ELF-1 (cell line): ENCODE data around the gene BRD7.

ENCODE experiments used
- DNase-seq: peaks from one replicate; pipeline ENCODE4 v3.0.0-alpha.2; 2016; ENCODE audit warnings: low read depth, low spot score

BRD7 gene

DNA sequence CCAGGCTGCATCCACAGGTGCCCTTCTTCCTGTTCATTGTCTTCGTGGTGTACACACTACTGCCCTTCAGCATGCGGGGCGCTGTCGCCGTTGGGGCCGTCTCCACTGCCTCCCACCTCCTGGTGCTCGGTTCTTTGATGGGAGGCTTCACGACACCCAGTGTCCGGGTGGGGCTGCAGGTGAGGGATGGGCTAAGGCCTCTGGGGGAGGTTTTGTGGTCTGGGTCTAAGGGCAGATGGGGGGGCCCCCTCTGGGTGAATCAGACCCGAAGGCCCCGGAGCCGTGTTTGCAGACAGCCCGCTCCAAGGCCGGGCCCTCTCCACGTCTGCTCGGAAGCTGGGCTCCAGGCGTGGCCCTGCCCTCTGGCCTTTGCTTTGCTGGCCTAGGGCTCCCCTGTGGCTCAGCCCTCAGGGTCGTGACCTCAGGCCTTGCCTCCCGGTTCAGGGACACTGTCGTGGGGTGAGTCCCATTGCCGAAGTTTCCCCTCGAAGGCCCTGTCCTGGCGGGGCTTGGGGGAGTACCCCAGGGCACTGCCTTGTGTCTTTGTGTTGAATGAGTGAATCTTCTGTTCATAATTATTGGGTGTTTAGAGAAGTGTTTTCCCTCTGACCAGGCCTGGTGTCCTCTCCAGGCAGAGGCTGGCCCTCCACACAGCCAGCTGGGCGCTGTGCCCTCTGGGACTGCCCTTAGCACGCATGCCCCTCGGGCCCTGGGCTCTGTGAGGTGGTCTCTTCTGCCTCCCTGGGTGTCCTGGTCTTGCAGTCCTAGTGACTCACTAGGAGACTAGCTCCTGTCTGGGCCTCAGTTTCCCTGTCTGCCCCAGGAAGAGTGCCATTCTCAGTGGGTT is 76.8 kb downstream of the BRD7 start:
- no peak for DNase-seq

DNA sequence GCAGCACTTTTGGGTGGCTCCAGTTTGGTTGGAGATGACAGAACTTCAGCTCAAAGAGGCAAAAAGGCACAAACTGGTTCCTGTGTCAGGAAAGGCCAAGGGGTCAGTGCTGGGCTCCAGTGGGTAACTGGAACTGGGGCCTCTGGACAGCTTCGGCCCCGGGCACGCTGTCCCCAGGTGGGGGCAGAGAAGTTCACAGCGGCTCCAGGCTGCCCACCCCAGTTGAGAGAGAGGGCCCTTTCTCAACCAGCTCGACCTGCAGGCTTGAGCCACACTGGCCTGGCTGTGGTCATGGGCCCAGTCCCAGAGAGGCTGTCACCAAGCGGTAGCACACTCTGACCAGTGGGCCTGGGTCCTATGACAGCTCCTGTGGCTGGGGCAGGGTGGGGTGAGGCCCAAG is 77.9 kb downstream of the BRD7 start:
- DNase-seq, result no peak

DNA sequence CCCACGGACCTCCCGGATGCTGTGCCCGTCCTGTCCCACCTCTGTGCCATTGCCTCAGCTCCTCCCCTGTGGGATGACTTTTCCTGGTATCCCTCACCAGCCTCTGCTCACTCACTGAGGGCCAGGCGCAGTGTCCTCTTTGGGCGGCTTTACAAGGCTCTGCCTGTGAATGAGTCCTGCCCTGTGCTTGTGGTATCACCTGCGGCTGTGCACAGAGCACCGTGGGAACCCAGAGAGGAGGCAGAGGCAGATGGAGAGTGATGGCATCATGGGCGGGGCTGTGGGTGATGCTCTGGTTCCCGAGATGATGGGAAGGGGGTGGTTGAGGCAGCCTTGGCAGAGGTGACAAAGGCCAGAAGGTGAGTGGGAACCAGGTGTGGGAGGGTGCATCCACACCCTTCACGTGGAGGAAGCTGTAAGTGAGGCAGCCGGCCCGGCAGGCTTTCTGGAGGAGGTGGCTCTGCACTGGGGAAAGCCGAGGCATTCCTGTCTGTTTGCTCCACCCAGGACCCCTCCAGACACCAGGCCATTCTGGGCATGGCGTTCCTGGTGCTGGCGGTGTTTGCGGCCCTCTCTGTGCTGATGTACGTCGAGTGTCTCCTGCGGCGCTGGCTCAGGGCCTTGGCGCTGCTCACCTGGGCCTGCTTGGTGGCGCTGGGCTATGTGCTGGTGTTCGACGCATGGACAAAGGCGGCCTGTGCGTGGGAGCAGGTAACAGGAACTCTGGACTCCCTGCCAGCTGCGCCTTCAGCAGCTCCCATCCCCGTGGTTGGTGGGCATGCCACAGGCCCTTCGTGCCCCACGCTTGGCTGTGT is 78.6 kb downstream of the BRD7 start:
- no peak for DNase-seq

DNA sequence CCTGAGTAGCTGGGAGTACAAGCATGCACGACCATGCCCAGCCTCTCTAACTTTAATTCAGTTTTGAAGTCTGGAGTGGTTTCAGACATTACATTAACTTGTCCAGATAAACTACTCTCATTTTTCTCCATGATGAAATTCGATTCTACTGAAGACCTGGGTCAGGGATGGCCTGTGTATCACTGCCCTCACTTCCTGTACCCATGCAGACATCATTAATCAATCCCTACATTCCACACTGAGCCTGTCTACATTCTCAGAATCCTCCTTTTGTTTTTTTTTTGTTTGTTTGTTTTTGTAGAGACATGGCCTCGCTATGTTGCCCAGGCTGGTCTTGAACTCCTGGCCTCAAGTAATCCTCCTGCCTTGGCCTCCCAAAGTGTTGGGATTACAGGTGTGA is 79.9 kb downstream of the BRD7 start:
- DNase-seq, result no peak

DNA sequence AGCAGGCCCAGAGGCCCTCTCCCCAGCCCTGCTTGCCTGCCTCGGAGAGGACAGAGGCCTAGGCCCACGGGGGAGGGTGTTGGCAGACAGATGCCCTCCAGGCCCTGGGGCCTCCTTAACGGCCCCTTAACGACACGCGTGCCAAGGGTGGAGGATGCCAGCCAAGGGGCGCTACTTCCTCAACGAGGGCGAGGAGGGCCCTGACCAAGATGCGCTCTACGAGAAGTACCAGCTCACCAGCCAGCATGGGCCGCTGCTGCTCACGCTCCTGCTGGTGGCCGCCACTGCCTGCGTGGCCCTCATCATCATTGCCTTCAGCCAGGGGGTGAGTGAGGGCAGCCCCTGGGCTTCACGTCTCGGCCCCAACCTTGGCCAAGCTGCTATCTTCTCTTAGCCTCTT is 80.8 kb downstream of the BRD7 start:
- DNase-seq, result no peak

DNA sequence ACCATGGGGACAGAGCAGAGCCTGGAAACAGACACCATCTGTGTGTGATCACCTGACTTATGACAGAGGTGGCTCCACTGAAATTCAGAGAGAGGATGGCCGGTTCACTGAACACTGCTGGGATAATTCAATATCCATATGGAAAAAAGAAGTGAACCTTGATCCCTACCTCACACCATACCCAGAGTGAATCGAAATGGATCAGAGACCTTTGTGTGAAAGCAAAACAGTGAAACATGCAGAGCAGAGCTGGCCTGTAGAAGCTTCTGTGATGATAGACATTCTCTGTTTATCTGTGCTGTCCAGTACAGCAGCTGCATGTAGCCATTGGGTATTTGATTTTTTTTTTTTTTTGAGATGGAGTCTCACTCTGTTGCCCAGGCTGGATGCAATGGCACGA is 82.1 kb downstream of the BRD7 start:
- no peak for DNase-seq

DNA sequence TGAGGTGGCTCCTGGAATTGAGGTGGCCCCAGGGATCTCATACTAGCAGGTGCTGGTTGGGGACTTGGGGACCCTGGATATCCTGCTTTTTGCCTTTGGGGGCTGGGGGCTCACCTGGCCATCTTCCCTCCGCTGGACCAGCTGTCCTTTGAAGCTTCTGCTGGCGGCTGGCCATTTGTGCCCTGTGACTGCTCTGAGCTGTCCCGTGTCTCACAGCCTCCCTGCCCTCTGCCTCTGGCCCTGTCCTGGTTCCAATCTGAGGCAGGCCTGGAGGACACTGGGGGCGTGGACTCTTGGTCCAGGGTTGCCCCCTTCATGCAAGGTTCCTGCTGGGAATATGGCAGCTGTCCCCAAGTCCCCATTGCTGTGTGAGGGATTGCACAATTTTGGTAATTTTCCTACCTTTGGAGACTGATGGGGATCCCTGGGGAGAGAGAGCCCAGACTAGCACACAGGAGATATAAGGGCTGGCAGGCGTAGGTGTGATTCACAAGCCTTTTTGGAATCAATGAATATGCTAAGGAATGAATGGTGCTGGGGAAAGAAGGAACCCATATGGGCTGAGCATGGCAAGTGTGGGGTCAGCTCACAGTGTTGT is 83.3 kb downstream of the BRD7 start:
- DNase-seq, result no peak

DNA sequence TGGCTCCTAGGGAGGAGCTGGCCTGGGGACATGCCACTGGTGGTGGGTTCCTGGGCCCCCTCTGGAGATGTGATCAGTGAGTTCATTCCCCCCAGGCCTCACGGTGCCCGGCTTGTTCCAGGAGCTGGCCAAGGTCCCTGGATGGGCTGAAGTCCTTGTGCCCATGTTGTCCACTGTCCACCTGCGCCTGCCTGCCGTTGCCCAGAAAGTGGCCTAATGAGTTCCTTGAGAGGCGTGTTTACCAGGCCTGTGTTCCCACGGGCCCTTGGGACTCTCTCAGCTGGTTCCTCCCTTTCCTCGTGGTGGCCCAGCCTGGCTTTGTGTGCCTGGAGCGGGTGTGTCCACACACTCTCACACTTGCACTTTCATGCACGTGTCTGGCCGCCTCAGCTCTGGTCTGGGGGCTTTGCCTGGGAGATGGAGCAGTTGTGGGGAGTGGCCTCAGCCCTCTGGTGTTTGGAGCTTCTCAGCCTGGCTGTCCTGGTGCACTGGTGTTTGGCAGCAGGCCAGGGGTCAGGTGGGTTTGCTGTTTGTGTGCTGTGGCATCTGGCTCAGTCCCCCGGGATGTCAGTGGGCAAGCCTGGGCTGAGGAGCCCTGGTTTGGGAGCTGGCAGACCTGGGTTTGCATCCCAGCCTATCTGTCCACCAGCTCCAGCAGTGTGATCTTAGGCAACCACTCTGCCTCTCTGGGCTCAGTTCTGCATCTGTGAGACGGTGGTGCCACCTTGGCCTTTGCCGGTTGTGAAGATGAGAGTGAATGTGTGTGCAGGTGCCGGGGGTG is 84.5 kb downstream of the BRD7 start:
- DNase-seq, result no peak

DNA sequence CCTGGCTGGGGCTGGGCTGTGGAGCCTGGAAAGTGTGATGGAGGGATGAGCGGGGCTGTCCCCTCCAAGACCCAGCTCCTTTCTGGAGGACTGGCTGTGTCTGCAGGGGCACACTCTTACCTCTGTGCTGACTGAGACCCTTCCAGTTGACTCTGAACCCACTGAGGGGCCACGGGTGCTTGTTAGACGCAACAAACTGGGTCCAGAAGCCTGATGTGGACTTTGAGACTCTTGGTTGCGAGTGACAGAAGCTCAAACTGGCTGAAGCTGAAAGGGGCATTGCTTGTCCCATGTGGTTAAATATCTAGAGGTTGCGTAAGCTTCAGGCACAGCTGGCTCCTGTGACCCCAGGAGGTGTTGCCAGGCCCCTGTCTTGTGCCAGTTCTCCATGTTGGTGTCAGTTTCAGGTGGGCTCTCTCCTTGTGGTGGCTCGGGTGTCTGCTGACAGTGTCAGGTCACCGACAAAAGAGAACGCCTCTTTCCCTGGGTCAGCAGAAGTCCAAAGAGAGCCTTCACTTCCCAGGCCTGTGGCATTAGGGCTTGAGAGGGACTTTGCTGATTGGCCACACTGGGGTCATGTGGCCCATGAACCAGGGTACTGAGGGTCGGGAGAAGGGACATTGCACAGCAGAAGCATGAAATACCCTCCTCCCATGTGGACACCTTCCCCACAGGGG is 85.7 kb downstream of the BRD7 start:
- DNase-seq, result no peak

DNA sequence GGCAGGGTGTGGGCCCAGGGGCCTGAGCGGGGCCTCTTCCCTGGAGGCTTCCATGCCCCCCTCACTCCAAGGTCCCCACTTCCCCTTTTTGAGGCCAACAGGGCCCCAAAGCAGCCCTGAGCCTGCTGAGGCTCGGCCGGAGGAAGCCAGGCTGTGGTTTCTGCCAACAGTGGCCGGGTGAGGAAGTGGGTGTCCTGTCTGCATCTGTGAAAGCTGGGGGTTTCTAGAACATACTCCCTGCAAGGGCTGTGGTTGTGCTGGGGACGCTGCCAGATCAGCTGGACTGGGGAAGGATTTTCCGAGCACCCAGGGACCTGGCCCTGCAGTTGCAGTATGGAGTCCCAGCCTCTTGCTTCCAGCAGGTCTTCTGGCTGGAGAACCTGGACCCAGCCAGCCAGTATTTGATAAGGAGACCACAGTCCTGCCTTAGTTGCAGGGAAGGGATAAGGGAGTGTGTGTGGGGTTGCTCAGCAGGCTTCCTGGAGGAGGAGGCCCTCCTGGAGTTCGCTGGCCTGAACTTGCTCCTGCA is 86.7 kb downstream of the BRD7 start:
- no peak for DNase-seq

DNA sequence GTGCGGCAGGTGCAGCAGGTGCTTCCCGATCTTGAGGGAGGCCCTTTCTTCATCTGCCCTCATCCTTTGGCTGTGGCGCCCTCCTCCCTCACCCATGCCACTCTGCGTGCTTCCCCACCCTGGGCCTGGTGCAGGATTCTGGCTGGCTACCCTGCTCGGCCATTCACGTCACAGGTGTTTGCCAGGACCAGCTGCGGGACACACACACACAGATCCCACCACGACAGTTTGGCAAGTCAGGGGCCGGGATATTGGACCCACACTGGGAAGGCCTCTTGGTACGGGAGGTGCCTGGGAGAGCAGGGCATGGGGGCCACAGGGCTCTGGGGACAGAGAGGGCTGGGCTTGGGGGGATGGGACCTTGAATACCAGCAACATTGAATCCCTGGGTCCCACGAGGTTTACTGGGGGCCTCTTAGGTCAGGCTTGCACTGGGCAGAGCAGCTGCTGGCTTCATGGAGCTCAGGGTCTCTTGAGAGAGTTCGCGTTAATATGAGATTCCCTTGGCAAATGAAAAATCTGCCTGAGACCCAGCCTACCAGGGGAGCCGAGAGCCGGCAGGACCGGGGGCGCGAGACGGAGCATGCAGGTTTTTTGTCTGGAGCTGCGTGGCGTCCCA is 87.3 kb downstream of the BRD7 start:
- no peak for DNase-seq

DNA sequence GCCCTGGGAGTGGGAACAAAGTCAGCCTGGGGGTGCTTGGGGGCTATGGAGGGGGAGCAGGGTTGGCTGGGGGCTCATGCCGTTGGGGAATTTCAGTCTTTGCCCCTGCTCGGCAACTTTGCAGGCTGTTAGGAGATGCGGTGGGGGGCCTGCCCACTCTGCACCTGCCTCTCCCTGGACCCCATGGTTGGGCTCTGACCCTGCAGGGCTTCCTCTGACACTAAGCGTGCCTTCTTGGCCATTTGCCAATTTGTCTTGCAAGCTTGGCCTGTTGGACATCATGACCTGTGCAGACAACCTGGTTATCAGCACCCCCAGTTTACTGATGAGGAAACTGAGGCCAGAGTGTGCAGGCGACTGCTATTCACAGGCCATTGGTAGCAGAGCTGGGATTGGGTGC is 87.9 kb downstream of the BRD7 start:
- DNase-seq, result no peak

DNA sequence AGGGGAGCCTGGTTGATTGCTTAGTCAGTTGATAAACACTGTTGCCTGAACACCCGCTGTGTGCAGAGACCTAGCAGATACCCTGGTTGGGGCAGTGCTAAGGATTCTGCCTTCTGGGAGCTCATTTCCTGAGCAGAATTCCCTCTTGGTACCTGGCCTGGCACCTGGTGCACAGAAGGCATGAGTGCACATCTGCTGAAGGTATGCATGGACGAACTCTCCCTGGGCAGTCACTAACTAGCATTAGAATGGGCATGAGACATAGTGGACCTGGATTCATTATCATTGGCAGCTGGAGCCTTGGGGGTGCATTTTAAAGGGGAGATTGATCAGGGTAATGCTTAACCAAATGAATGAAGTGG is 89.3 kb downstream of the BRD7 start:
- no peak for DNase-seq

DNA sequence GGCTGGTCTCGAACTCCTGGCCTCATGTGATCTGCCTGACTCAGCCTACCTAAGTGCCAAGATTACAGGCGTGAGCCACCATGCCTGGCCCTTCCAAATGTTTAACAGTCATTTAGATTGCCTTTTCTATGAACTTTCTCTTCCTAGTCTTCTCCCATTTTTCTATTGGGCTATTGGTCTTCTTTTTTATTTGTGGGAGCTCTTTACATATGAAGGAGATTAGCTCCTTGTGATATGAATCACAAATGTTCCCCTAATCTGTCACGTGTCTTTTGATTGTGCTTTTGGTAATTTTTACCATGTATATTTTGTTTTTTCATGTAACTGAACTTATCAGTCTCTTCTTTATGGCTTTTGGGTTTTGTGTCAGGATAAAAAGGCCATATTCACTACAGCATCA is 90.5 kb downstream of the BRD7 start:
- no peak for DNase-seq

DNA sequence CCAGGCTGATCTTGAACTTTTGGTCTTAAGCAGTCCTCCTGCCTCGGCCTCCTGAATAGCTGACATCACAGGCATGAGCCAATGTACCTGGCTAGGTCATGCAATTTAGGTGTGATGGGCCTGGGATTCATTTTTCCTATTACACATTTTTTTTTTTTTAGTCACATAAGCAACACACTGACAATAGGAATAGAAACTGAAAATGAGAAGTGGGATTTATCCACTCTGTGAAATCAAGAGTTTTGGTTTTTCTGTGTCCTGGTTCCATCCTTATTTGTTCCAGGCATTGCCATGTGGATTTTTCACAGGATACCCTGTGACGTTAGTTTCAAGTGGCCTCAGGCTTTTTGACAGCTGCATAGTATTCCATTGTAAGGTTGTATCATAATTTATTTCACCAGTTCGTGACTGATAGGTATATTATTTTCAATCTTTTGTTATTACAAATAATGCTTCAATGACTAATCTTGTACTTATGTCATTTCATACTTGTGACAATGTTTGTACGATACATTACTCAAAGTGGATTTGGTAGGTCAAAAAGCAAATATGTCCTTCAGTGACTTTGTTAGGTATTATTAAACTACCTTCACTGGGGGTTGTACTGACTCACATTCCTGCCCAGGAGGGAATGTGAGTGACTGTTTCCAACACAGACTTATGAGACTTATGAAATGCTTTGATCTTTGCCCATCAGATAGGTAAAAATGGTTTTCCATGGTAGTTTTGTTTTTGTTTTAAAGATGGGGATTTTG is 91.8 kb downstream of the BRD7 start:
- DNase-seq, result no peak

DNA sequence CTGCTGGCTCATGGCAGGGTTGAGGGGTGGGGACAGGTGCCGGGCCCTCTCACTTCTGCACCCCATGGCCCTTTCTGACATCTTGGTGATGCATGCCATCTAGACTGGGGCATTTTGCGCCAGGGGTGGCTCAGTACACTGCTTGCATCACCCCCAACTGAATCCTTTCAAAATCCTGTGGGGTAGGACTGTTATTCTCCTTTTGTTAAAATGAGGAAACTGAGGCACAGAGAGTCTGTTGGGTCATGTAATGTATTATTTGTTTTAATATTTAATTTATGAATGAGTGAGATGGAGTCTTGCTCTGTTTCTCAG is 92.5 kb downstream of the BRD7 start:
- no peak for DNase-seq

DNA sequence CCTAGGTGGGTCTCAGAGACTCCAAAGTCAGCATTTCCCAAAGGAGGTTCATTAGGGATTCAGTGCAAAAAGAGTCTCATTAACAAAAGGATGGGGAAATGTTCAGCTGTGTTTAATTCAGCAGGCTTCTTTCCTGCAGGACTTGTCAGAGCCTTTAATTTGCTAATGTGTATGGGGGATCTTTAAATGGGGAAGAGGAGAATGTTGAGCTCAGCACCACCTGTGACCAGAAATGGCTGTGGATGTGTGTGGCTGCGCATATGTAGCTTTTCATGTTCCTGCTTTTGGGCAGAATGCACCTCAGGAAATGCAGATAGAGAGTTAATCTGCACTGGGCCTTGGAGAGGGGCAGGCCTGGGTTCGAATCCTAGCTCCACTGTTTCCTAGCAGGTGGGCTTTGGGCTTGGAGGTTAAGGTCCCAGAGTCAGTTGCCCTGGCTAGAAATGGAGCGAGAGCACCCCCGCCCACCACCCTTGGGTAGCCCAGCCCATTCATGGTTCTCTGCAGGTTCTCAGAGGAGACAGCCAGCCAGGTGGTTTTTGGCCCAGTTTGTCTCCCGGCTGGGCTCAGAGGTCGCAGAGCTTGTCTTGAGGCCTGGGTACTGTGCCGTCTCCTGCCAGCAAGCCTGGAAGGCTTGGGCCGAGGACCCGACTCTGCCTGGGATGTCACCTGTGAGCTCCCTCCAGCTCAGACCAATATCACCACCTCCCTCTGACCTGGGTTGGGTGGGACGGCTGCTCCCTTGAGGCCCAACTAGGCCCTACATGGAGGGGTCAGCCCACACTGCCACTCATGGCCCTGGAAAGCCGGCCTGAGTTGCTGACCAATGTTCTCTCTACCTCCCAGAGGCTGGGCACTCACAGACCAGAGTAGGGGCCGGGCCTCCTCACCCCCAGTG is 93.1 kb downstream of the BRD7 start:
- DNase-seq, result no peak

DNA sequence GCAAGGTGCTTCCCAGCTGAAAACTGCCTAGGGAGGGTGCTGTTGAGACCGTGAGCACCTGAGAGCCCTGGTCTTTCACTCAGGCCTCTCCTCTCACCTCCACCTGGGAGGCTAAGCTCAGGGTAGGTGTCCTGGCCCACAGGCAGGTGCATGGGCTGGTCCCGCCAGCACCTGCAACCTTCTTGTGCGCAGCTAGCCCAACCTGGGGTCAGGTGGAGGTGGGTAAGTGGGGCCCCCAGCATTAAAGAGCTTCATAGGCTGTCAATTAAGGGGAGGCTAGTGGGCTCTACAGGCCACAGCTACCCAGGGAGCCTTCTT is 93.7 kb downstream of the BRD7 start:
- no peak for DNase-seq
